Sigmoid colon (tissue), 4 donors: ENCODE results near the gene TRERF1.

ENCODE experiments used
- CTCF ChIP-seq, 4 experiments: fragments of 450-650 bp in 3 of 4; fragments of 200-600 bp in 1 of 4; IDR thresholded peaks; one replicate each; pipeline ENCODE4 v1.5.1; 2016 to 2019; ENCODE audit warnings: antibody characterized with exemption in 4 of 4, mild to moderate bottlenecking in 3 of 4, moderate library complexity in 2 of 4
- POLR2A ChIP-seq, 2 donors: fragments of 450-650 bp; IDR thresholded peaks; one replicate each; pipeline ENCODE4 v1.6.1; 2016; ENCODE audit warnings: antibody characterized with exemption in 2 of 2, mild to moderate bottlenecking in 2 of 2, moderate library complexity in 2 of 2
- POLR2AphosphoS5 ChIP-seq, 4 donors: sonication (generic); formaldehyde crosslinking; IDR thresholded peaks; one replicate each; pipeline ENCODE4 v1.6.1; 2017; ENCODE audit warnings: antibody characterized with exemption in 4 of 4

DNA sequence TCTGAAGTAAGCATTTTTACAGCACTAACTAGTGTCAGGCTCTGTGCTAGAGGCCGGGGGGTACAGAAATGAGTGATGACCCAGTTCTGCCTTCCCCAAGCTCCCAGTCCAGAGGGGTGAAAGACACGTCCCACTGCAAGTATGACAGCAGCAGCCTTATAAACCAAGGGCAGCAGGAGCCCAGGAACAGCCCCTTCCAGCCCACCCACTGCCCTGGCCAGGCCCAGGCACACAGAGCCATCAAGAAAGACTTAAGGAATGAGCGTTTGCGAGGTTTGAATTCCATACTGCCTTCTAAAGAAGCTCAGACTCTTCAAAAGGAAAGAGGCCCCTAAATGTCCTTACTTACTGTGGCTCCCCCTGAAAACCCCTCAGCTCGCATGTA lies 10.0 kb downstream of the TRERF1 start:
- no peak for TF ChIP-seq CTCF (IDR thresholded peaks at IDR 0.05)
- TF ChIP-seq POLR2AphosphoS5 (IDR thresholded peaks at IDR 0.05): no peak
- no peak for TF ChIP-seq POLR2A (IDR thresholded peaks at IDR 0.05)
